ENCODE measurements around the gene CYP27B1.

The CYP27B1 gene

GRCh38 chr12:57769594-57769993 is 2.7 kb upstream of the CYP27B1 start:
- Histone ChIP-seq H3K23ac (ENCODE audit: low read length) (no peak overlapping the region), H2BK120ac (ENCODE audit: low read depth, low read length) (no peak overlapping the region), H3K18ac (ENCODE audit: low read length) (no peak overlapping the region), H3K27me3 (ENCODE audit: insufficient read depth, low read length, poor library complexity) (peaks cover 12% of the 10 kb centered on the region), H3K4me1 (ENCODE audit: control insufficient read depth, low read depth, low read length) (peaks cover 9% of the 10 kb centered on the region), H3K4me3 (ENCODE audit: low read length) (no peak overlapping the region), H3K9ac (ENCODE audit: low read length) (no peak overlapping the region), H3K79me1 (ENCODE audit: low read length) (peaks cover 8% of the 10 kb centered on the region), H4K8ac (ENCODE audit: low read depth, low read length) (no peak overlapping the region), H3K79me2 (ENCODE audit: control insufficient read depth, insufficient read depth, low read length) (peaks cover 3% of the 10 kb centered on the region), H2BK15ac (replicated peaks; ENCODE audit: low read depth) (no peak overlapping the region), H2AK5ac (ENCODE audit: low read length) (no peak overlapping the region), H3K56ac (ENCODE audit: low read length) (no peak overlapping the region), H4K5ac (ENCODE audit: low read length) (no peak overlapping the region), H3K27ac (ENCODE audit: low read depth, low read length) (no peak overlapping the region), H3K36me3 (ENCODE audit: control insufficient read depth, insufficient read depth, low read length) (peaks cover 2% of the 10 kb centered on the region), H2BK5ac (ENCODE audit: low read length) (no peak overlapping the region), H3K4me2 (ENCODE audit: low read length) (no peak overlapping the region), H3K4ac (ENCODE audit: low read depth, low read length) (no peak overlapping the region)
- no peak for DNase-seq
- no CpG with 5 or more reads among the region's 11 CpGs for WGBS (ENCODE audit: extremely low coverage, insufficient coverage, low lambda C conversion rate)

GRCh38 chr12:57767876-57768275 is 998 bp upstream of the CYP27B1 start:
- DNase-seq, result no peak
- H2BK15ac ChIP-seq (replicated peaks; ENCODE audit: low read depth), result no peak overlapping the region

GRCh38 chr12:57767305-57767698 is 424 bp upstream of the CYP27B1 start:
- Histone ChIP-seq H3K79me1 (ENCODE audit: low read length) (peaks cover 8% of the 10 kb centered on the region), H4K5ac (ENCODE audit: low read length) (no peak overlapping the region), H3K9ac (ENCODE audit: low read length) (no peak overlapping the region), H2BK15ac (replicated peaks; ENCODE audit: low read depth) (no peak overlapping the region), H2AK5ac (ENCODE audit: low read length) (no peak overlapping the region), H2BK120ac (ENCODE audit: low read depth, low read length) (no peak overlapping the region), H3K79me2 (ENCODE audit: control insufficient read depth, insufficient read depth, low read length) (peaks cover 3% of the 10 kb centered on the region), H3K4ac (ENCODE audit: low read depth, low read length) (no peak overlapping the region), H3K18ac (ENCODE audit: low read length) (no peak overlapping the region), H3K36me3 (ENCODE audit: control insufficient read depth, insufficient read depth, low read length) (peaks cover 2% of the 10 kb centered on the region), H4K8ac (ENCODE audit: low read depth, low read length) (no peak overlapping the region), H3K23ac (ENCODE audit: low read length) (no peak overlapping the region), H2BK5ac (ENCODE audit: low read length) (no peak overlapping the region), H3K27ac (ENCODE audit: low read depth, low read length) (no peak overlapping the region), H3K27me3 (ENCODE audit: insufficient read depth, low read length, poor library complexity) (peaks cover 19% of the 10 kb centered on the region), H3K4me2 (ENCODE audit: low read length) (no peak overlapping the region), H3K4me3 (ENCODE audit: low read length) (no peak overlapping the region), H3K56ac (ENCODE audit: low read length) (no peak overlapping the region), H3K4me1 (ENCODE audit: control insufficient read depth, low read depth, low read length) (peaks cover 9% of the 10 kb centered on the region)
- no peak for DNase-seq

More at GRCh38 chr12:57767876-57768275, 998 bp upstream of the CYP27B1 start:
- Histone ChIP-seq H2BK120ac (ENCODE audit: low read depth, low read length) (no peak overlapping the region), H3K18ac (ENCODE audit: low read length) (no peak overlapping the region), H3K4me3 (ENCODE audit: low read length) (no peak overlapping the region), H3K27me3 (ENCODE audit: insufficient read depth, low read length, poor library complexity) (peaks cover 19% of the 10 kb centered on the region), H3K27ac (ENCODE audit: low read depth, low read length) (no peak overlapping the region), H3K4me1 (ENCODE audit: control insufficient read depth, low read depth, low read length) (peaks cover 9% of the 10 kb centered on the region), H4K8ac (ENCODE audit: low read depth, low read length) (no peak overlapping the region), H3K4me2 (ENCODE audit: low read length) (no peak overlapping the region), H3K56ac (ENCODE audit: low read length) (no peak overlapping the region), H2AK5ac (ENCODE audit: low read length) (no peak overlapping the region), H3K4ac (ENCODE audit: low read depth, low read length) (no peak overlapping the region), H3K23ac (ENCODE audit: low read length) (no peak overlapping the region), H4K5ac (ENCODE audit: low read length) (no peak overlapping the region), H3K9ac (ENCODE audit: low read length) (no peak overlapping the region), H3K79me1 (ENCODE audit: low read length) (peaks cover 8% of the 10 kb centered on the region), H3K36me3 (ENCODE audit: control insufficient read depth, insufficient read depth, low read length) (peaks cover 2% of the 10 kb centered on the region), H2BK5ac (ENCODE audit: low read length) (no peak overlapping the region), H3K79me2 (ENCODE audit: control insufficient read depth, insufficient read depth, low read length) (peaks cover 3% of the 10 kb centered on the region)
- no CpG with 5 or more reads among the region's 3 CpGs for WGBS (ENCODE audit: extremely low coverage, insufficient coverage, low lambda C conversion rate)

GRCh38 chr12:57765698-57766463 is 997 bp downstream of the CYP27B1 start:
- WGBS (ENCODE audit: extremely low coverage, insufficient coverage, low lambda C conversion rate), result no CpG with 5 or more reads among the region's 40 CpGs
- H4K8ac ChIP-seq (ENCODE audit: low read depth, low read length), result no peak overlapping the region
- no peak overlapping the region for H4K5ac ChIP-seq (ENCODE audit: low read length)
- no peak overlapping the region for H2BK120ac ChIP-seq (ENCODE audit: low read depth, low read length)
- H3K4ac ChIP-seq (ENCODE audit: low read depth, low read length), result no peak overlapping the region
- H3K9ac ChIP-seq (ENCODE audit: low read length), result peak overlapping the region; percentile 51
- H3K27ac ChIP-seq (ENCODE audit: low read depth, low read length), result no peak overlapping the region
- peaks cover 19% of the 10 kb centered on the region for H3K27me3 ChIP-seq (ENCODE audit: insufficient read depth, low read length, poor library complexity)
- peaks cover 9% of the 10 kb centered on the region for H3K4me1 ChIP-seq (ENCODE audit: control insufficient read depth, low read depth, low read length)
- peaks cover 4% of the 10 kb centered on the region for H3K79me1 ChIP-seq (ENCODE audit: low read length)
- no peak overlapping the region for H2AK5ac ChIP-seq (ENCODE audit: low read length)
- no peak overlapping the region for H2BK5ac ChIP-seq (ENCODE audit: low read length)
- H3K79me2 ChIP-seq (ENCODE audit: control insufficient read depth, insufficient read depth, low read length), result no peaks in the 10 kb centered on the region
- H3K4me3 ChIP-seq (ENCODE audit: low read length), result no peak overlapping the region
- peak overlapping the region; percentile 28 for H3K4me2 ChIP-seq (ENCODE audit: low read length)
- H3K36me3 ChIP-seq (ENCODE audit: control insufficient read depth, insufficient read depth, low read length), result peaks cover 2% of the 10 kb centered on the region
- H2BK15ac ChIP-seq (replicated peaks; ENCODE audit: low read depth), result no peak overlapping the region
- H3K18ac ChIP-seq (ENCODE audit: low read length), result no peak overlapping the region
- no peak overlapping the region for H3K23ac ChIP-seq (ENCODE audit: low read length)
- no peak for DNase-seq
- H3K56ac ChIP-seq (ENCODE audit: low read length), result peak overlapping the region; percentile 66

- H3K9ac ChIP-seq (ENCODE audit: low read length), result peak overlapping the region; percentile 54
- H3K79me1 ChIP-seq (ENCODE audit: low read length), result no peaks in the 10 kb centered on the region
- no peak overlapping the region for H2AK5ac ChIP-seq (ENCODE audit: low read length)
- no peak overlapping the region for H3K4ac ChIP-seq (ENCODE audit: low read depth, low read length)
- H3K79me2 ChIP-seq (ENCODE audit: control insufficient read depth, insufficient read depth, low read length), result no peaks in the 10 kb centered on the region
- H3K56ac ChIP-seq (ENCODE audit: low read length), result peak overlapping the region; percentile 66
- peak; percentile 78 for DNase-seq
- no peak overlapping the region for H3K27ac ChIP-seq (ENCODE audit: low read depth, low read length)
- peaks cover 19% of the 10 kb centered on the region for H3K27me3 ChIP-seq (ENCODE audit: insufficient read depth, low read length, poor library complexity)
- H3K4me2 ChIP-seq (ENCODE audit: low read length), result peak overlapping the region; percentile 65
- H3K4me1 ChIP-seq (ENCODE audit: control insufficient read depth, low read depth, low read length), result peaks cover 9% of the 10 kb centered on the region
- H2BK5ac ChIP-seq (ENCODE audit: low read length), result no peak overlapping the region
- no peak overlapping the region for H2BK120ac ChIP-seq (ENCODE audit: low read depth, low read length)
- WGBS (ENCODE audit: extremely low coverage, insufficient coverage, low lambda C conversion rate), result no CpG with 5 or more reads among the region's 60 CpGs
- no peak overlapping the region for H4K5ac ChIP-seq (ENCODE audit: low read length)
- no peak overlapping the region for H2BK15ac ChIP-seq (replicated peaks; ENCODE audit: low read depth)
- no peak overlapping the region for H4K8ac ChIP-seq (ENCODE audit: low read depth, low read length)
- peak overlapping the region; percentile 10 for H3K4me3 ChIP-seq (ENCODE audit: low read length)
- H3K23ac ChIP-seq (ENCODE audit: low read length), result no peak overlapping the region
- H3K36me3 ChIP-seq (ENCODE audit: control insufficient read depth, insufficient read depth, low read length), result peaks cover 2% of the 10 kb centered on the region
- no peak overlapping the region for H3K18ac ChIP-seq (ENCODE audit: low read length)
These were observed 1.7 kb downstream of the CYP27B1 start for GRCh38 chr12:57765003-57765697.

All from mesendoderm (in vitro differentiated cells).